Astrocyte (in vitro differentiated cells and primary cell): ENCODE data around the gene PRKCE.

Source experiments
- CTCF ChIP-seq: IDR thresholded peaks from 2 replicates; pipeline ENCODE4 v1.5.1; 2011; ENCODE audit warnings: low read depth, mild to moderate bottlenecking, inconsistent platforms, low read length, moderate library complexity; ENCODE audit not compliant: insufficient read depth
- EZH2 ChIP-seq: IDR thresholded peaks from 2 replicates; pipeline ENCODE4 v1.6.1; 2012; ENCODE audit warnings: mild to moderate bottlenecking, low read length, inconsistent platforms; ENCODE audit not compliant: insufficient read depth

- TF ChIP-seq CTCF (no peak), EZH2 (no peak)
These were observed 259.1 kb downstream of the PRKCE start for GRCh38 chr2:45910473-45911060.
